ENCODE results near the gene QRICH1. TPM values are rescaled to one million over a fixed set of nuclear protein-coding genes. Genes with fewer than 3 reads are reported as not detected.

Gene QRICH1
- total and polyA plus RNA-seq, 2 donors (not counting 1 experiment from before 2014, with no cell fraction given): 48.7 to 59.0 TPM

- H3K9ac ChIP-seq (ENCODE audit: insufficient read depth, low read length): no peak overlapping the region
These were observed 40.8 kb upstream of the QRICH1 start for GRCh38 chr3:49134471-49135265.

GRCh38 chr3:49133226-49133951 is 39.5 kb upstream of the QRICH1 start:
- H2AFZ ChIP-seq (ENCODE audit: low read length): peak overlapping the region; percentile 97
- no peaks in the 10 kb centered on the region for H3K27me3 ChIP-seq (ENCODE audit: control insufficient read depth, insufficient read depth, low read length)
- peaks cover 3% of the 10 kb centered on the region for H3K4me1 ChIP-seq (ENCODE audit: control insufficient read depth, extremely low read depth, insufficient read depth, low read length)
- H3K79me2 ChIP-seq (ENCODE audit: control insufficient read depth, insufficient read depth, low read length): peaks cover 34% of the 10 kb centered on the region
- H3K4me3 ChIP-seq (replicated peaks in 1 of 4; ENCODE audit: control extremely low read depth in 1 of 4, insufficient read depth in 1 of 4, low read depth in 3 of 4, low read length in 4 of 4): peak overlapping the region; percentile 78 to 96 (median 90)
- H3K36me3 ChIP-seq (ENCODE audit: control insufficient read depth, insufficient read depth, low read length): peaks cover 25% of the 10 kb centered on the region
- peak overlapping the region; percentile 53 for H3K9ac ChIP-seq (ENCODE audit: insufficient read depth, low read length)
- no peaks in the 10 kb centered on the region for H3K9me3 ChIP-seq (ENCODE audit: control insufficient read depth, insufficient read depth, low read depth, low read length)
- H3K4me2 ChIP-seq (ENCODE audit: extremely low read depth, insufficient read depth, low read length): peak overlapping the region; percentile 82
- peak; percentile 89 to 93 for DNase-seq (ENCODE audit: low read depth in 2 of 2)
- TF ChIP-seq EZH2 (IDR thresholded peaks at IDR 0.05; ENCODE audit: low read length, missing control alignments) (no peak), CTCF (conservative IDR thresholded peaks at IDR 0.05 in 1 of 2, IDR thresholded peaks at IDR 0.05 in 1 of 2; ENCODE audit: low read depth in 1 of 2, low read length in 2 of 2) (no peak)
- H3K27ac ChIP-seq (ENCODE audit: insufficient read depth, low read length): peak overlapping the region; percentile 78
- H4K20me1 ChIP-seq (ENCODE audit: control insufficient read depth, extremely low read depth, insufficient read depth, low read length): no peaks in the 10 kb centered on the region

More at GRCh38 chr3:49134471-49135265, 40.8 kb upstream of the QRICH1 start:
- Histone ChIP-seq H3K27ac (ENCODE audit: insufficient read depth, low read length) (no peak overlapping the region), H3K4me3 (replicated peaks in 1 of 4; ENCODE audit: control extremely low read depth in 1 of 4, insufficient read depth in 1 of 4, low read depth in 3 of 4, low read length in 4 of 4) (peak overlapping the region in 1 of 4 experiments; percentile 91), H4K20me1 (ENCODE audit: control insufficient read depth, extremely low read depth, insufficient read depth, low read length) (no peaks in the 10 kb centered on the region), H3K27me3 (ENCODE audit: control insufficient read depth, insufficient read depth, low read length) (peaks cover 2% of the 10 kb centered on the region), H3K79me2 (ENCODE audit: control insufficient read depth, insufficient read depth, low read length) (peaks cover 30% of the 10 kb centered on the region), H3K9me3 (ENCODE audit: control insufficient read depth, insufficient read depth, low read depth, low read length) (no peaks in the 10 kb centered on the region), H3K36me3 (ENCODE audit: control insufficient read depth, insufficient read depth, low read length) (peaks cover 16% of the 10 kb centered on the region), H2AFZ (ENCODE audit: low read length) (no peak overlapping the region), H3K4me1 (ENCODE audit: control insufficient read depth, extremely low read depth, insufficient read depth, low read length) (peaks cover 3% of the 10 kb centered on the region), H3K4me2 (ENCODE audit: extremely low read depth, insufficient read depth, low read length) (peak overlapping the region; percentile 28)
- no peak for DNase-seq (ENCODE audit: low read depth in 2 of 2)
- TF ChIP-seq EZH2 (IDR thresholded peaks at IDR 0.05; ENCODE audit: low read length, missing control alignments) (no peak), CTCF (conservative IDR thresholded peaks at IDR 0.05 in 1 of 2, IDR thresholded peaks at IDR 0.05 in 1 of 2; ENCODE audit: low read depth in 1 of 2, low read length in 2 of 2) (no peak)
